CD14-positive monocyte (primary cell): Measurements from ENCODE around the gene C8B. TPM values are rescaled to one million over a fixed set of nuclear protein-coding genes. Genes with fewer than 3 reads are reported as not detected.
A peak's percentile ranks its signal among the peaks of the same experiment; 100 is the strongest.

ENCODE experiments used
- DNase-seq, 3 donors: peaks; one replicate each; pipeline ENCODE4 v3.0.0-alpha.2; 2011 to 2022
- H2AFZ ChIP-seq: 2 replicates; pipeline ENCODE4 v1.6.0; 2012; ENCODE audit warnings: mild to moderate bottlenecking, low read depth, low read length, inconsistent platforms; ENCODE audit not compliant: insufficient read depth, poor library complexity, severe bottlenecking
- H3K27ac ChIP-seq, 2 donors: 1 replicate in 1 of 2; 2 replicates in 1 of 2; pipeline ENCODE4 v1.5.1; 2012 to 2013; ENCODE audit warnings: low read length in 2 of 2, control low read depth in 1 of 2, inconsistent platforms in 1 of 2, low read depth in 1 of 2, mild to moderate bottlenecking in 1 of 2
- H3K27me3 ChIP-seq, 2 donors: one replicate each; pipeline versions ENCODE4 v1.6.0 to v1.6.1; 2011 to 2013; ENCODE audit warnings: low read length in 2 of 2; ENCODE audit not compliant: control insufficient read depth in 2 of 2, insufficient read depth in 2 of 2
- H3K36me3 ChIP-seq, 2 donors: replicated peaks in 1 of 2; 1 replicate in 1 of 2; 2 replicates in 1 of 2; pipeline versions ENCODE4 v1.5.1 to v1.6.1; 2012 to 2013; ENCODE audit warnings: low read length in 2 of 2, control low read depth in 1 of 2, inconsistent platforms in 1 of 2, mild to moderate bottlenecking in 1 of 2; ENCODE audit not compliant: insufficient read depth in 2 of 2, control insufficient read depth in 1 of 2
- H3K4me1 ChIP-seq, 2 donors: 1 replicate in 1 of 2; 2 replicates in 1 of 2; pipeline versions ENCODE4 v1.5.1 to v1.6.1; 2012 to 2013; ENCODE audit warnings: low read length in 2 of 2, control low read depth in 1 of 2, inconsistent platforms in 1 of 2, mild to moderate bottlenecking in 1 of 2, moderate library complexity in 1 of 2; ENCODE audit not compliant: insufficient read depth in 2 of 2, control insufficient read depth in 1 of 2
- H3K4me2 ChIP-seq: replicated peaks from 2 replicates; pipeline ENCODE3; 2012; ENCODE audit warnings: low read length, moderate library complexity, mild to moderate bottlenecking; ENCODE audit not compliant: poor library complexity, severe bottlenecking; ENCODE audit errors: extremely low read depth
- H3K4me3 ChIP-seq, 3 experiments: fragments of 200-600 bp in 1 of 3; sonication (generic) in 1 of 3; replicated peaks in 1 of 3; 1 replicate in 2 of 3; 2 replicates in 1 of 3; pipeline ENCODE4 v1.5.1; 2011 to 2013; ENCODE audit warnings: low read length in 3 of 3, mild to moderate bottlenecking in 3 of 3, control low read depth in 2 of 3, low read depth in 2 of 3, inconsistent platforms in 1 of 3, moderate library complexity in 1 of 3
- H3K79me2 ChIP-seq: 2 replicates; pipeline ENCODE4 v1.6.0; 2012; ENCODE audit warnings: mild to moderate bottlenecking, control low read depth, inconsistent platforms, low read length, moderate library complexity; ENCODE audit not compliant: insufficient read depth
- H3K9ac ChIP-seq: 2 replicates; pipeline ENCODE4 v1.6.0; 2017; ENCODE audit warnings: low read length, mild to moderate bottlenecking; ENCODE audit not compliant: insufficient read depth, poor library complexity, severe bottlenecking
- H3K9me3 ChIP-seq, 2 donors: replicated peaks in 1 of 2; 1 replicate in 1 of 2; 2 replicates in 1 of 2; pipeline versions ENCODE4 v1.5.1 to v1.6.1; 2012 to 2013; ENCODE audit warnings: low read length in 2 of 2, control low read depth in 1 of 2; ENCODE audit not compliant: control insufficient read depth in 1 of 2, insufficient read depth in 1 of 2
- H4K20me1 ChIP-seq: 2 replicates; pipeline ENCODE4 v1.6.0; 2012; ENCODE audit warnings: mild to moderate bottlenecking, low read length, control low read depth, moderate library complexity; ENCODE audit not compliant: insufficient read depth
- H3K27ac Mint-ChIP-seq, 7 donors: one replicate each; pipeline ENCODE4 v1.8.0; 2020; ENCODE audit warnings: mild to moderate bottlenecking in 7 of 7, mixed read lengths in 7 of 7, moderate library complexity in 6 of 7, inconsistent platforms in 2 of 7
- H3K27me3 Mint-ChIP-seq, 3 donors: one replicate each; pipeline ENCODE4 v1.8.0; 2021 to 2022; ENCODE audit warnings: low read depth in 3 of 3, mild to moderate bottlenecking in 3 of 3, mixed read lengths in 3 of 3, moderate library complexity in 3 of 3, inconsistent platforms in 1 of 3
- H3K36me3 Mint-ChIP-seq, 2 donors: one replicate each; pipeline ENCODE4 v1.8.0; 2020; ENCODE audit warnings: mixed read lengths in 2 of 2, inconsistent platforms in 1 of 2, mild to moderate bottlenecking in 1 of 2
- H3K4me1 Mint-ChIP-seq: one replicate; pipeline ENCODE4 v1.8.0; 2020; ENCODE audit warnings: mild to moderate bottlenecking, mixed read lengths
- H3K4me3 Mint-ChIP-seq, 2 donors: one replicate each; pipeline ENCODE4 v1.8.0; 2020; ENCODE audit warnings: mild to moderate bottlenecking in 2 of 2, mixed read lengths in 2 of 2, moderate library complexity in 1 of 2
- H3K9me3 Mint-ChIP-seq, 7 donors: one replicate each; pipeline ENCODE4 v1.8.0; 2020 to 2022; ENCODE audit warnings: mixed read lengths in 7 of 7, mild to moderate bottlenecking in 6 of 7, moderate library complexity in 6 of 7, inconsistent platforms in 2 of 7
- CTCF ChIP-seq: fragments of 200-600 bp; IDR thresholded peaks from one replicate; pipeline ENCODE4 v1.8.0; 2022; ENCODE audit warnings: antibody characterized with exemption, mild to moderate bottlenecking
- WGBS: methylation state at CpG from one replicate; pipeline ENCODE4 v1.1.5; 2013; ENCODE audit warnings: missing lambda C conversion rate; ENCODE audit not compliant: insufficient coverage; 5-methylcytosine and 5-hydroxymethylcytosine counted together
- intact Hi-C, 2 donors: fragments of 100-400 bp; cut with micrococcal nuclease; formaldehyde crosslinking; loops; one replicate each; pipeline versions ENCODE4 v1.15.0 to v1.15.1; 2023
- polyA plus RNA-seq, 3 donors: library from polyadenylated mRNA; depleted of rRNA in 1 of 3; unstranded in 2 of 3; stranded (reverse) in 1 of 3; fragments of 300-500 nt in 2 of 3; fragments of >200 nt in 1 of 3; fragmentation: Illumina TruSeq in 2 of 3; gene quantifications; 1 replicate in 2 of 3; 2 replicates in 1 of 3; pipeline ENCODE4 v1.2.3, GENCODE V29; 2012 to 2021

C8B gene
- polyA plus RNA-seq, 3 donors = not detected

- Histone ChIP-seq H3K79me2 (no peaks in the 10 kb centered on the region), H2AFZ (no peak overlapping the region), H3K27ac (no peak overlapping the region), H3K4me1 (no peaks in the 10 kb centered on the region), H4K20me1 (no peaks in the 10 kb centered on the region), H3K9me3 (no peaks in the 10 kb centered on the region), H3K4me2 (no peak overlapping the region), H3K27me3 (no peaks in the 10 kb centered on the region), H3K36me3 (no peaks in the 10 kb centered on the region), H3K9ac (no peak overlapping the region), H3K4me3 (no peak overlapping the region)
- intact Hi-C loops = no loop called here
- H3K9me3 Mint-ChIP-seq = peaks cover 0 to 22% (median 2%) of the 10 kb centered on the region in 7 donors
- H3K4me3 Mint-ChIP-seq = no peak overlapping the region
- no peaks in the 10 kb centered on the region for H3K36me3 Mint-ChIP-seq
- peak in 1 of 3 donors; percentile 13 for DNase-seq
- no peak overlapping the region for H3K27ac Mint-ChIP-seq
- H3K27me3 Mint-ChIP-seq = peaks cover 0 to 6% (median 3%) of the 10 kb centered on the region in 3 donors
- no peak for TF ChIP-seq CTCF
- no peaks in the 10 kb centered on the region for H3K4me1 Mint-ChIP-seq
- WGBS = 75% methylated on average over 2 of the region's 4 CpGs
Measured at GRCh38 chr1:56975446-56975845, 9.6 kb upstream of the C8B start.

GRCh38 chr1:56973923-56974742 lies 8.3 kb upstream of the C8B start:
- H3K4me3 Mint-ChIP-seq = no peak overlapping the region
- Histone ChIP-seq H3K27ac (no peak overlapping the region), H3K4me1 (no peaks in the 10 kb centered on the region), H2AFZ (no peak overlapping the region), H3K36me3 (no peaks in the 10 kb centered on the region), H3K4me2 (no peak overlapping the region), H3K4me3 (no peak overlapping the region), H3K79me2 (no peaks in the 10 kb centered on the region), H4K20me1 (no peaks in the 10 kb centered on the region), H3K27me3 (no peaks in the 10 kb centered on the region), H3K9ac (no peak overlapping the region), H3K9me3 (no peaks in the 10 kb centered on the region)
- H3K27ac Mint-ChIP-seq = peak overlapping the region in 1 of 7 donors; percentile 96
- H3K27me3 Mint-ChIP-seq = peaks cover 0 to 2% (median 2%) of the 10 kb centered on the region in 3 donors
- peaks cover 0 to 22% (median 2%) of the 10 kb centered on the region in 7 donors for H3K9me3 Mint-ChIP-seq
- intact Hi-C loops = no loop called here
- no peaks in the 10 kb centered on the region for H3K36me3 Mint-ChIP-seq
- TF ChIP-seq CTCF = no peak
- WGBS = 71% methylated on average over 1 of the region's 5 CpGs
- no peaks in the 10 kb centered on the region for H3K4me1 Mint-ChIP-seq
- peak in 1 of 3 donors; percentile 78 for DNase-seq
